ENCODE results near the gene KRT9. TPM values are rescaled to one million over a fixed set of nuclear protein-coding genes. Genes with fewer than 3 reads are reported as not detected.

KRT9 gene
- total RNA-seq, 4 donors from 2014 or later = 0.21 TPM; not detected in 3

DNA sequence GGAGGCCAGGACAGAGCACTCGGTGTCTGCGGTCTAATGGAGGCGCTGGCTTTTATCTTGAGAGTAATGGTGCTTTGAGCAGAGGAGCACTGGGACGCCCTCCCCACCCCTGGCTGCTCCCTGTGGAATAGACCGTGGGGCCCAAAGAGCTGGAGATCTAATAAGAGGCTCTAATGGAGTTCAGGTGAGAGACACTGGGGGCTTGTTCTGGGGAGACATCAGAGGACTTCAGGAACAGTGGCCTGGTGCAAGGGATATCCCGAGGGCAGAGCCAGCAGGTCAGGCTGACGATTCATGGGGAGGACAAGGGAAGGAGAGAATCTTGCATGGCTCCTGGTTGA, 34.3 kb downstream of the KRT9 start:
- no peak overlapping the region for H3K27ac ChIP-seq
- no peaks in the 10 kb centered on the region for H3K4me1 ChIP-seq
- no peaks in the 10 kb centered on the region for H3K36me3 ChIP-seq
- no peak for TF ChIP-seq CTCF (IDR thresholded peaks at IDR 0.05)
- no peak overlapping the region for H3K4me3 ChIP-seq
- intact Hi-C loops (cut with DNase I; ENCODE audit: low total_unique reads) = no loop called here
- DNase-seq = no peak
- no peaks in the 10 kb centered on the region for H3K27me3 ChIP-seq
- no peaks in the 10 kb centered on the region for H3K9me3 ChIP-seq

GRCh38 chr17:41536741-41537613, 34.9 kb downstream of the KRT9 start:
- TF ChIP-seq POLR2A (IDR thresholded peaks at IDR 0.05) = no peak
- TF ChIP-seq CTCF (IDR thresholded peaks at IDR 0.05) = no peak
- H3K36me3 ChIP-seq = no peaks in the 10 kb centered on the region
- DNase-seq = no peak
- intact Hi-C loops (cut with DNase I; ENCODE audit: low total_unique reads) = no loop called here
- H3K4me1 ChIP-seq = no peaks in the 10 kb centered on the region
- H3K27me3 ChIP-seq = no peaks in the 10 kb centered on the region
- no peak overlapping the region for H3K4me3 ChIP-seq
- no peak overlapping the region for H3K27ac ChIP-seq
- H3K9me3 ChIP-seq = no peaks in the 10 kb centered on the region

GRCh38 chr17:41535764-41536481, 35.9 kb downstream of the KRT9 start:
- Histone ChIP-seq H3K9me3 (no peaks in the 10 kb centered on the region), H3K4me1 (no peaks in the 10 kb centered on the region), H3K36me3 (no peaks in the 10 kb centered on the region), H3K27me3 (no peaks in the 10 kb centered on the region), H3K4me3 (no peak overlapping the region), H3K27ac (no peak overlapping the region)
- no peak for DNase-seq
- intact Hi-C loops (cut with DNase I; ENCODE audit: low total_unique reads) = no loop called here
- TF ChIP-seq CTCF (IDR thresholded peaks at IDR 0.05) (no peak), POLR2A (IDR thresholded peaks at IDR 0.05) (no peak)

DNA sequence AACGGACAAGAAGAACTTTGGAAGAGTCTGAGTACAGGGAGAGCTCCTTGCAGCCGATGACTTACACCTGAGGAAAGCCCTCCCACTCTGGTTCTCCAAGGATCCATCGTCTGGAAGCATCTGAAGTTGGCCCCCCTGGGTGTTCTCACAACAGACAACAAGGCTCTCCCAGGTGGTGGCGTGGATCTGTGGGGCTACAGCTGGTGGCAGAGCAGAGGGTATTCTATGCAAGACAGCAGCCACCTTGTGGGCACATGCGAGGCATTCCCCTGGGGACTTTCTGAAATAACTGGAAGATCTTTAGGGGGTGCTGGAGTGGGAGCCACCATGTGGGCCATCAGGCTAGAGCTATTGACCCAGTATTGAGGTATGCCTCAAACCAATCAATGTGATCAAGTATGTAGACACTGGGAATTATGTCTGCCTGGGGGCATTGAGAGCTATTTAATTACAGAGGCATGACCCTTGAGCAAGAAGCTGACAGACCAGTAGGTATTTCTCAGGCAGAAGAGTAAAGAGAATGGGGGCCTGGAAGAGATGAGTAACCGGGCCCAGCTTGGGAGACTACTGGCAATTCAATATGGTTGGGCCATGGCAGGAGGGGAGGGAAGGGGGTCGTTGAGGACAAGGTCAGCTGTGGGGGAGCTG, 36.8 kb downstream of the KRT9 start:
- Histone ChIP-seq H3K27me3 (no peaks in the 10 kb centered on the region), H3K27ac (no peak overlapping the region), H3K4me3 (no peak overlapping the region), H3K9me3 (no peaks in the 10 kb centered on the region), H3K36me3 (no peaks in the 10 kb centered on the region), H3K4me1 (no peaks in the 10 kb centered on the region)
- intact Hi-C loops (cut with DNase I; ENCODE audit: low total_unique reads) = no loop called here
- no peak for DNase-seq
- no peak for TF ChIP-seq CTCF (IDR thresholded peaks at IDR 0.05)
- TF ChIP-seq POLR2A (IDR thresholded peaks at IDR 0.05) = no peak

GRCh38 chr17:41533613-41534012, 38.2 kb downstream of the KRT9 start:
- no peaks in the 10 kb centered on the region for H3K36me3 ChIP-seq
- no peak overlapping the region for H3K4me3 ChIP-seq
- no peaks in the 10 kb centered on the region for H3K4me1 ChIP-seq
- TF ChIP-seq CTCF (IDR thresholded peaks at IDR 0.05) = no peak
- TF ChIP-seq POLR2A (IDR thresholded peaks at IDR 0.05) = no peak
- intact Hi-C loops (cut with DNase I; ENCODE audit: low total_unique reads) = no loop called here
- no peaks in the 10 kb centered on the region for H3K9me3 ChIP-seq
- H3K27me3 ChIP-seq = no peaks in the 10 kb centered on the region
- DNase-seq = no peak
- no peak overlapping the region for H3K27ac ChIP-seq

All from uterus (tissue), 4 donors.